ENCODE measurements around the gene PPP1R12B.

GRCh38 chr1:202564958-202565495 lies 216.5 kb downstream of the PPP1R12B start:
- TF ChIP-seq CTCF (conservative IDR thresholded peaks at IDR 0.05 in 1 of 2, IDR thresholded peaks at IDR 0.05 in 1 of 2; ENCODE audit: low read depth in 1 of 2, low read length in 2 of 2), result no peak
- no peak for TF ChIP-seq EZH2 (IDR thresholded peaks at IDR 0.05; ENCODE audit: low read length, missing control alignments)
